SK-N-SH (cell line): ENCODE results near the gene LDB2.

ENCODE experiments used
- CTCF ChIP-seq: fragments of 200-600 bp; sonication (generic); IDR thresholded peaks from 2 replicates; pipeline ENCODE4 v1.6.1; 2017; ENCODE audit warnings: antibody characterized with exemption, mild to moderate bottlenecking, moderate library complexity
- EP300 ChIP-seq, 2 experiments: IDR thresholded peaks; 2 replicates each; pipeline versions ENCODE4 v1.4.0 to v1.6.1; 2012; ENCODE audit warnings: borderline replicate concordance in 1 of 2, low read depth in 1 of 2, low read length in 1 of 2
- FOXM1 ChIP-seq: IDR thresholded peaks from 2 replicates; pipeline ENCODE4 v1.4.0; 2012; ENCODE audit warnings: low read depth, mild to moderate bottlenecking
- MAX ChIP-seq: IDR thresholded peaks from 2 replicates; pipeline ENCODE4 v1.4.0; 2012; ENCODE audit warnings: low read depth
- POLR2AphosphoS5 ChIP-seq: IDR thresholded peaks from 2 replicates; pipeline ENCODE4 v1.6.1; 2012; ENCODE audit warnings: low read depth, low read length
- RAD21 ChIP-seq: IDR thresholded peaks from 2 replicates; pipeline ENCODE4 v1.6.1; 2012; ENCODE audit warnings: mild to moderate bottlenecking, low read length
- RXRA ChIP-seq: IDR thresholded peaks from 2 replicates; pipeline ENCODE4 v1.4.0; 2012; ENCODE audit warnings: low read depth, mild to moderate bottlenecking, borderline replicate concordance

- TF ChIP-seq RXRA (no peak), FOXM1 (no peak), MAX (no peak), CTCF (no peak), EP300 (IDR thresholded peaks at IDR 0.05; ENCODE audit: borderline replicate concordance in 1 of 2, low read depth in 1 of 2, low read length in 1 of 2) (0 out of 4 replicates have a peak, but pooled peaks of 1 of the 2 experiments have one; percentile 13), RAD21 (no peak), POLR2AphosphoS5 (no peak)
These were observed 109.6 kb downstream of the LDB2 start for GRCh38 chr4:16788868-16789267.
